BE2C (cell line): ENCODE results near the gene RALGAPA2.

Source experiments
- DNase-seq: peaks from one replicate; pipeline ENCODE4 v3.0.0-alpha.2; 2020
- H3K27me3 ChIP-seq: fragments of 250-450 bp; sonication (Bioruptor Pico); 2 replicates; pipeline ENCODE4 v1.5.1; 2020; ENCODE audit warnings: mild to moderate bottlenecking
- H3K36me3 ChIP-seq: fragments of 250-450 bp; sonication (Bioruptor Pico); 2 replicates; pipeline ENCODE4 v1.5.1; 2020; ENCODE audit warnings: mild to moderate bottlenecking
- H3K4me1 ChIP-seq: fragments of 250-450 bp; sonication (Bioruptor Pico); 2 replicates; pipeline ENCODE4 v1.5.1; 2020
- H3K4me3 ChIP-seq: 2 replicates; pipeline ENCODE4 v1.5.1; 2011; ENCODE audit warnings: low read depth, low read length
- H3K9me3 ChIP-seq: fragments of 250-450 bp; sonication (Bioruptor Pico); 2 replicates; pipeline ENCODE4 v1.5.1; 2020
- CTCF ChIP-seq: IDR thresholded peaks from 2 replicates; pipeline ENCODE4 v1.5.1; 2012; ENCODE audit warnings: mild to moderate bottlenecking, low read depth, low read length

The RALGAPA2 gene

GRCh38 chr20:20476504-20476903, 235.9 kb downstream of the RALGAPA2 start:
- H3K27me3 ChIP-seq = no peaks in the 10 kb centered on the region
- peaks cover 6% of the 10 kb centered on the region for H3K4me1 ChIP-seq
- TF ChIP-seq CTCF = no peak

GRCh38 chr20:20473657-20474056, 238.8 kb downstream of the RALGAPA2 start:
- Histone ChIP-seq H3K36me3 (no peaks in the 10 kb centered on the region), H3K4me3 (no peak overlapping the region), H3K4me1 (peaks cover 6% of the 10 kb centered on the region), H3K9me3 (no peaks in the 10 kb centered on the region), H3K27me3 (no peaks in the 10 kb centered on the region)
- TF ChIP-seq CTCF = no peak
- DNase-seq = no peak

More at GRCh38 chr20:20476504-20476903, 235.9 kb downstream of the RALGAPA2 start:
- H3K36me3 ChIP-seq = no peaks in the 10 kb centered on the region
- H3K4me3 ChIP-seq = no peak overlapping the region
- DNase-seq = no peak
- H3K9me3 ChIP-seq = no peaks in the 10 kb centered on the region

- TF ChIP-seq CTCF = no peak
- peaks cover 6% of the 10 kb centered on the region for H3K4me1 ChIP-seq
- no peak for DNase-seq
- no peak overlapping the region for H3K4me3 ChIP-seq
- H3K27me3 ChIP-seq = no peaks in the 10 kb centered on the region
- no peaks in the 10 kb centered on the region for H3K36me3 ChIP-seq
- H3K9me3 ChIP-seq = no peaks in the 10 kb centered on the region
Observed at GRCh38 chr20:20472684-20473274, 239.7 kb downstream of the RALGAPA2 start.

GRCh38 chr20:20466341-20466879, 246.0 kb downstream of the RALGAPA2 start:
- H3K36me3 ChIP-seq = no peaks in the 10 kb centered on the region
- H3K4me3 ChIP-seq = no peak overlapping the region
- peak; percentile 76 for DNase-seq
- H3K4me1 ChIP-seq = peaks cover 35% of the 10 kb centered on the region
- TF ChIP-seq CTCF = no peak
- H3K9me3 ChIP-seq = no peaks in the 10 kb centered on the region
- H3K27me3 ChIP-seq = no peaks in the 10 kb centered on the region

GRCh38 chr20:20465252-20465651, 247.2 kb downstream of the RALGAPA2 start:
- Histone ChIP-seq H3K27me3 (no peaks in the 10 kb centered on the region), H3K36me3 (no peaks in the 10 kb centered on the region), H3K4me1 (peaks cover 36% of the 10 kb centered on the region), H3K9me3 (no peaks in the 10 kb centered on the region), H3K4me3 (no peak overlapping the region)
- TF ChIP-seq CTCF = peak; percentile 84
- DNase-seq = peak; percentile 37

- no peak for TF ChIP-seq CTCF
- no peak for DNase-seq
- Histone ChIP-seq H3K4me1 (peaks cover 36% of the 10 kb centered on the region), H3K4me3 (no peak overlapping the region), H3K36me3 (no peaks in the 10 kb centered on the region), H3K9me3 (no peaks in the 10 kb centered on the region), H3K27me3 (no peaks in the 10 kb centered on the region)
Observed at GRCh38 chr20:20463933-20464374, 248.5 kb downstream of the RALGAPA2 start.
